HG02840 (cell line): ENCODE data around the gene DMAP1.

Experiments
- ATAC-seq: cut with Tn5 transposase; IDR thresholded peaks from one replicate; pipeline ENCODE4 v1.9.1; 2021; ENCODE audit warnings: mild to moderate bottlenecking, moderate library complexity, moderate number of reproducible peaks; ENCODE audit not compliant: unreplicated experiment, low FRiP score

DMAP1 gene

DNA sequence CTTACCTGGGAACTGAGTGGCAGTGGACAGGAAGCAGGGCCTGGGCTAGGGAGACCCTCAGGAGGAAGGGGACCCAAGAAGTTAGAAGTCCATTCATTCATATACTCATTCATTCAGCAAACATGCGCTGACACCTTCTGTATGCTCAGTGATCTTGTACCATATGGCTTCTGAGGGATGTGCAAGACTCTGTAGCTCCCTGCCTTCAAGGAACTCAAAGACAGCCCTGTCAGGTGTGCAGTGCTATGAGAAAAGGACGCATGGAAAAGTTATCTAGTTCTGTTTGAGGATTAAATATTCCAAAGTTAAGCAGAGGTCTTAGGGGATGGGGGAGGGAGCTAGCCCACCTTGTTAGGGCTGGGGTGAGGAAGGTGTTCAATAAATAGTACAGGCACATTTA, 12.5 kb downstream of the DMAP1 start:
- no peak for ATAC-seq

DNA sequence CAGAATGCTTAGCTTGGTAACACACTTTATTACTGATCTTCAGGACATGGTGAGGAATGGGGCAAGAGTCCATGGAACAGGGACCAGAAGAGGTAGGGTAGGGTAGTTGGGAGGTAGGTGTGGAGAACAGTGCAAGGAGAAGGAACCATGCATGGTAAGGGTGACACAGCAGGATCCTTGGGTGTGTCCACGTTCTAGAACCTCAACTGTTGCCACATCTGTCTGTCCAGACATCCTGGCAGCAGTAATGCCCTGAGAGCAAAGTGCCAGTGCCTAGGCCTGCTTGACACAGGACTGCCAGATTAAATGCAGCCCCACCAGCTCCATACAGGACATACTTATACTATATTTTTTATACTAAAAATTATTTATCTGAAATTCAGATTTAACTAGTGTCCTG, 13.9 kb downstream of the DMAP1 start:
- ATAC-seq, result no peak

DNA sequence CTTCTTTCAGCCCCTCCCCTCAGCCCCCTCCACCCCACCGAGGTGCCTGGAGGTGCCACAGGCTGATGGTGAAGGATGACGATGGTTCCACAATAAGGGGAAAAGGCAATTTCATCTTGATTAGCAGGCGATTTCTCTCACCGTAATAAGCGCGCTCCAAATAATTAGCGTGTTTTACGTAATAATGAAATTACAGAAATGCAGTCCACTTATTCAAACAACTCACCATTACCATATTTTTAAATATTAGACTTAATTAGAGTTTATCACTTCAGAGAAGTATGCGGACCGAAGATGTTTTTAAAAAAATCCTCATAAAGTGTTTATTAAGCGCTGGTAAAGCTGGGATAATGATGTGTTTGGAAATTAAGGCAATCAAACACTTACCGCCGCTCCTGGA, 14.9 kb downstream of the DMAP1 start:
- no peak for ATAC-seq

DNA sequence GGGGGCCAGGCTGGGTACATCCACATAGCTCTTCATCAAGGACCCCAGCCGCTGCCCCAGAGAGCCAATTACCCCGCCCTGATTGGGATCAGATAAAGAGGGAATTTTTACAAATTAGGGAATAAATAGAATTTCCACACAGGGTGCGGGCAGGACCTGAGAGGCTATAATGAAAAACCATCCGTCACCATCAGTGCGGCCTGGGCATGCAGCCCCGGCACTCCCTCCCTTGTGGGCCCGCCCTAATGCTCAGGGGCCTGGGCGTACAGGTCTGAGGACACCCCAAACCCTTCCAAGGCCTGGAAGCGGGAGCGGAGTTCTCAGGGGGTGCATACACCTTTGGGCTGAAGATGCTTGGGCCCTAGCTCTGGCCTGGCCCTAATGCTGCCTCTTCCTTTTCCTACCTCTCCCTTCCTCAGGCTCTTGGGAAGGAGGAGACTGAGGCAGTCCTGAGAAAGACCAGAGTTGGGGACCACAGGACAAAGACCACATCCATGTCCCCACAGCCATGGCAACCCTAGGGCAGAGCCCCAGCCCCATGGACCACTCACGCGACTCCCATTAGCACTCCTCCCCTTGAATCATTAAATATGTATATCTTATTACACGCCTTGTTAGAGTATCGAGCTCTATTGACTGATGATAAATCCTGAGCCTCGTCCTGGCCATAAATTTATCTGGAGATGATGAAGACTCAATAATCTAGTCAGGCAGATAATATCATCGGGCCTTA, 16.3 kb downstream of the DMAP1 start:
- ATAC-seq, result no peak

DNA sequence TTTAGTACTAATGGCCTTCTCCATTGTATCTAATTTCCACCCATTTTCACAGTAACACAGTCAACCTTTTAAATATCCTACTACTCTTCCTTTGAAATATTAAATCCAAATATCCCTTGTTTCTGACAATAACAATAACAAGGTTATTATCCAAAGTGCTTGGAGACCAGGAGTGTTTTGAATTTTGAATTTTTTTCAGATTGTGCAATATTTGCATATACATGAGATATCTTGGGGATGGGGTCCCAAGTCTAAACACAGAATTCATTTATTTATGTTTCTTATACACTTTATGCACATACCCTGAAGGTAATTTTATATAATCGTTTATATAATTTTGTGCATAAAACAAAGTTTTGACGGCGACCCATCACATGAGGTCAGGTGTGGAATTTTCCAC, 17.5 kb downstream of the DMAP1 start:
- no peak for ATAC-seq

DNA sequence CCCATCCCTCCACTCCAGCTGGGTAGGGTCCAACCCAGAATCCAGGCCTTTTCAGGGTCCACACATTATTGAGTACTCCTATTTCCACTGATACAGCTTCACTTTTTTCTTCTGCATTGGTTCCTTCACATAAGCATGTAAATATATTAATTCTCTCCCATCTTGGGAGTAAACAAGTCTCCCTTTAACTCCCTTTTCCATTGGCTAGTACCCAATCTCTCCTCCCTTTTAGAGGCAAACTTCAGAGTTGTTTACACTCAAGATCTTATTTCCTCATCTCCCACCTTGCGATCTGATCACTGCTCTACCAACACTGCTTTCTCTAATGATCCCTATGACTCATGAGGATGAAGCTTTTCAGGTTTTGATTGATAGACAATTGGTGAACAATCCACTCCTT, 20.3 kb downstream of the DMAP1 start:
- no peak for ATAC-seq

DNA sequence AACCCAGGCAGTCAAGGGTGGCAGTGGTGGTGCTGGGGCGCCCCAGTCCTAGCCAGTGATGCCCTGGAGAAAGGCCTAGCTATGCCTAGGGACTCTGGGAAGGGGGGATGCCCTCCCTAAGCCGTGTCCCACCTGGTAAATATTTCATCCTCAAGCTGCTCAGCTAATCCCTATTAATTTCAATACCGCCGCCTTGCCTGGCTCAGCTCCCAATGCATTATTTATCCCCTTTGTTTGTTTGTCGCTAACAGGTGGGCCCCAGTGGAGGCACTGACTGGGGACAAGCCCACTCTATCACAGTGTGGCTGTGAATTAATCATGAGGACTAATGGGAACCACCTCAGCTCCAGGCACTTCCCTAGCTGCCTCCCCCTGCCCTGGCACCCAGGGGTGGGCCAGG, 22.5 kb downstream of the DMAP1 start:
- ATAC-seq, result no peak

DNA sequence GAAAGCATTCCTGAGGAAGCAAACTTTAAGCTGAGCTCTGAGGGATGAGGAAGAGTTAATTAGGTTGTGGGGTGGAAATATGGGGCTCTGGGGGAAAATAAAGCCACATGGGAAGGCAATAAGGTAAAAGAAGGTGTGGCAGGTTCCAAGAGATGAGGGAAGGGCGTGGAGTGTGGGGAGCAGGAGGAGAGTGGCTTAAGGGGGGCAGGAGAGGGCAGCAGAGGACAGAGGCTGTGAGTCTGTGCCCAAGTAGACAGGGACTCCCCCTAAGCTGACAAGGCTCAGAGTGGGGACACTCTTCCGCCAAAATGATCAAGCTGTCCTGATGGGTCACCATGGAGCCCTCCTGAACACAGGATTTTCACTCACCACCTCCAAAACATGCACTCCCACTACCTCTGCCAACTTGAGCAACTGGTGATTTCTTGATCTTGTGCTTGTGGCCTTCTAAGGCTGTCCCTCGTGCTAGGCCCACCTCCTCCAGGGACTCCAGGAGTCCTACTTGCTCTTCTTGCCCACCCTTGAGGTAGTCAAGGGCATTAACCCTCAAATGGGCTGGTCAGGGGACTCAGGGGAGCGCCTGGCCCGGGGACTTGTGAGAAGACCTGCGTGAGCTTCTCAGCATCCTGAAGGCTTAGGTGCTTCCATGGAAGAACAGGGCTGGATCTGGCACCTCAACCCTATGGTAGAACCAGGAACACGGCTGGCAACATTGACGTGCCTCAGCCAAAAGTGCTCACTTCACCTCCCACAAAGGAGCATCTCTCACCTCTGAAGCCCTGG, 23.4 kb downstream of the DMAP1 start:
- no peak for ATAC-seq

DNA sequence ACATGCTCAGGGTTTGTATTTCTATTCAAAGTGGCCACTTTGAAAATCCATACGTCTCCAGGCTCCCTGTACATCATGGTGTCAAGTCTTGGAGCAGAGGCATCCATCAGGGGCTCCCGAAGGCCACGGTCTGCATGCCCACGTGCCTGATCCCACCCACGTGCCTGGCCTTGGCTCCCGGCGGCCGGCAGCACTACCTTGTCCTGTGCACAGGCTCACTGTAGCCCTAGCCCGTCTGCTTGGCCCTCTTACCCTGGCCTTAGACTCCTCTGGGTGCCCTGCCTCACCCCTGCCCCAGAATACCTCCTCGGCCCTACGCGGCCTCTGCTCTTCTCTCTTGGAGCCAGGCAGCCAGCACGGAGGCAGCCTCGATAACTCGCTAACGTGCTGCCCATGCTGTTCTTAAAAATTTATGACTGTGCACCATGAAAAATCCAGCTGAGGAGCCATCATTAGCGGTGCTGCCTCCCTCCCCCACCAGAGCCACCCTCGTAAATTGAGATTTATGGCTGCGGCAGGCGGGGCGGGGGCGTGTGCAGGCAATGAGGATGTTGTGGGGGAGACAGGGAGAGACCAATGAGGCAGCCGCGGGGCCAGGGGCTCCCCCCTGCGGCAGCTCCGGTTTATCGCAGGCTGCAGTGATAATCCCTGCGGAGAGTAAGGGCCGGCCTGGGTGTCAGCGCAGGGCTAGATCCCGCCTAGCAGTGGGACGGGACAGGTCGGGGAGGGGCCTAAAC, 24.6 kb downstream of the DMAP1 start:
- no peak for ATAC-seq

DNA sequence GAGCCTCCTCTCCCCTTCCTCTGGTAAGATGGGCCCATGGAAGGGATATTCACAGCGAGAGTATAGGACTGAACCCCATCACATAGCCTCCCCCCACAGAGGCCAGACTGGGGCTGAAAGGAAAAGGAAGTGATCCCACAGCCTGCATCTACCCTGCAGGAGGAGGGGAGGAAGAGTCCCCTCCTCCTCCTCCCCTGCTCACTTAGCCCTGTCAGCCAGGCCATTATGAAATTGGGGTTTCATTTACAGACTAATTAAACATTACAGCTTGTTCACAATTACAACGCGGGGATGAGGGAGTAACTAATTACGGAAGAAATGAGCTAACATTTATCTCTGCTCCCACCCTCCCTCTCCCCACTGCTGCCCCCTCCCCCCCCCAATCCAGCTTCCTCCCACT, 25.4 kb downstream of the DMAP1 start:
- no peak for ATAC-seq

DNA sequence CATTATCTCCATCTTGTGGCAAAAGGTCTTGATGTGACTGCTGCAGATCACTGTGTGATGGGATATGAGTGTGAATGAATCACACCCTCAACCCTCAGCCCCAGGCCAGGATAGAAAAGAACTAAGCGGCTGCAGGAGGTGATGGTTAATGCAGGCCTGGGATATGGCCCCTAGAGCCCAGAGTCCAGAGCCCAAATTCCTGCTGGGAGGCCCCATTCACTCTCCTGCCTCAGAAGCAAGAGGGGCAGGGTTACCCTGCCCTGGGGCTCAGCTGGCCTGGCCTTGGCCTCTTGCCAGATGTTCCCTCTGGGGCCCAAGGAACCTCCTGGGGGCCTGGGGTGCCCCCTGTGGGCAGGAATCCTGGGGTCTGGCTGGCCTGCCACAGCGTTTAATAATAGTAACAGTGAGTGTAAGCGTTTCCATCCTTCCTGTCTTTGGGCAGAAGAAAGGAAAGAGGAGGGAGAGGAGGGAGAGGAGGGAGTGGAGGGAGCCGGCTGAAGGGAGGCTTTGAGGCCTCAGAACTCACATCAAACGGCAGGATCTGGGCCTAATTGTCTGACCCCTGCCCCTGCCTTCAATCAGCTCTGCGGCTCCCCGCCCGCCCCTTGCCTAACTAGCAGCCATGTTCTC, 26.2 kb downstream of the DMAP1 start:
- no peak for ATAC-seq

DNA sequence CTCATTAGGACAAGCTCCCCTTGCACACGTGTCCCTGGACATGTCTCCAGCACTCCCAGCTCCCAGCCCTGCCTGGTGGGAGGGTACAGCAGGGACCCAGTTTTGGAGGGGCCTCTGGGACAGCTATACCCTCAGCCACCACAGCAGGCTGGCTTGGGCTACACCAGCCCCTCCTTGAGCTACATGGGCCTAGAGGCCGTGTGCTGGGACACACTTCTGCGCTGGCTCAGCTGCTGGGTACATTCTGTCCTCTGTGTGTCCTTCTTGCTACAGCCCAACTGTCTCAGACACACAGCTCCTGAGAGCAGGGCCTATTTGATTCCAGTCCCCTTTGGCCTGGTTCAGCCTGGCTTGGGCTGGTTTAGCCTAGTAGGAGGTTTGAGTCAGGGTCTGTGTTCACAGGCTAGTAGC, 26.7 kb downstream of the DMAP1 start:
- ATAC-seq, result no peak

DNA sequence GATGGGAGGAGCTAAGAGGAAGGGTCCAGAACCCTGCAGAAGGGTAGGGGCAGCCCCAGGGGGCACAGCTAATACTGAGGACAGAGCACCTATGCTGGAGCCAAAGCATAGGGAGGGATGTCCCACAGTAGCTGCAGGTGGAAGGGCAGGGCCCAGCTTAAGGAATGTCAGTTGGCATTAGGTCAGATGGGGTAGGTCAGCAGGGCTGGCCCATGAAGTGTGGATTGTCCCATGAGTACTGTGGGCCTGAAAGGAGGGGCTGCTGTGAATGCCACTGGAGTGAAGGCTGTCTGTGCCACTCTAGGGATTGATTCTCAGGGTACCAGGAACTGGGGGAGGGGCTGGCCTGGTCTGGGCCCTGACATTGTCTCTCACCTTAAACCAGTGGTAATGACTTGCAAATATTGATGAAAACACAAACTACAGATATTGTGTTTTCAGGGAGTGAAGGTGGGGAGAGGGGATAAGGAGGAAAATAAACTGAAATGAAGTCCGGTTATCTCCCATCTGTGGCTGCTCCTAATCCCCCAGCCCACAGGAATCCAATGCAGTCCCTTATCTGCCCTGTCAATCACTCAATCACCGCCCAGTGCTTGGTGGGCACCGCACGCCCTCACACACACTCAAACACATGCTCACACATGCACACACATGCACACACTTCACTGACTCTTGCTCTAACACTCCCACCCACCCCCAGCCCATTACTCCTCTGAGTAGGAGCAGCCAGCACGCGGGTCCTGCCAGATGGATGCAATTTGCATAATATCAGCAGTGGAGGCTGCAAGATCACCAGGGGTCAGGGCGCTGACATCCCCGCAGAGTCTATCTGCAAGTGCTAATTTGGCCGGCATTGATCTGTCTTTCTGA, 27.8 kb downstream of the DMAP1 start:
- ATAC-seq, result no peak

DNA sequence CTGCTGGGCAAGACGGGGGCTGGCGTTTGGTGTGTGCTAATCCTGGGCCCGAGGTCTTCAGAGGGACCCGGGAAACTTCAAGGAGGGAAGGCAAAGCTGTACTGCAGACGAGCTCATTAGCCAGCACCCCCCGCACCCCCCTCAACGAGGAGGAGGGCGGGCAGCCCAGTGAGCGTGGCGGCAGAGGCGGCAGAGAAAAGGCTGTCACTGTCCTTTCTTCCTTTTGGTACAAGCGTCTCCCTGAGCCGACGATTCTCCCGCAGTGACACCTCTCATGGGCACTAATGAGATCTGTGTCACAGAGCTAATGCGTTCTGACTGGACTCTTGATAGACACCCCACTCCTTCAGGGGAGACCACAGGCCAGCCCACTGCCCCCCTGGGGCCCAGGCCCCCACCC, 29.5 kb downstream of the DMAP1 start:
- ATAC-seq, result no peak

DNA sequence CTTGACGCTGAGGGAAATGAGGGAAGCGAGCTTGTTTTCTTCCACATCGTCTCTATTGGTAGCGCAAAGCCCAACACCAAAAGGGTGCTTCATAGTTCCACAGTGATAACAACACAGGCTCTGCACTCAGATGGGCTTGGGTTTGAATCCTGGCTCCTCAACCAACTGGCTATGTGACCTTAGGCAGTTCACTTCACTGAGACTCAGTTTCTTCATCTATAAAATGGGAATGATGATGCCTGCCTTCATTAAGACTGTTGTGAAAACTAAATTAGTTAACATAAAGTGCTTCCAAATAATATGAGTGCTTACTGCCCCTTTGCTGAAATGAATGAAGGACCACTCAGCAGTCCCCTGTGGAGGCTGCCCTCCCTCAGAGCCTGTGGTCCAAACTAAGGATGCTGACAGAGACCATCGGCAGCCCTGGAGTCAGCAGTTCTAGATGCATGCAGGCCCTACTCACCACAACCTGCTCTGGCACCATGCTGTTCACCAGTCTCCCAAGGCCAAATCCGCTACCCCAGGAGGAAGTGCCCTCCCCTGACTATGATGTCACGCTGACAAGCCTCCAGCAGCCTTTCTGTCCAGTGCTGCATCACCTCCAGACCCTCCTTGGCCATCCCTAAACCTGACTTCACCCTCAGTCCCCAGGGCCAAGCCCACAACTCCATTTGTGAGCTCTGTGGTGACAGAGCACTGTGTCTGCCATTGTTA, 30.7 kb downstream of the DMAP1 start:
- ATAC-seq, result no peak

DNA sequence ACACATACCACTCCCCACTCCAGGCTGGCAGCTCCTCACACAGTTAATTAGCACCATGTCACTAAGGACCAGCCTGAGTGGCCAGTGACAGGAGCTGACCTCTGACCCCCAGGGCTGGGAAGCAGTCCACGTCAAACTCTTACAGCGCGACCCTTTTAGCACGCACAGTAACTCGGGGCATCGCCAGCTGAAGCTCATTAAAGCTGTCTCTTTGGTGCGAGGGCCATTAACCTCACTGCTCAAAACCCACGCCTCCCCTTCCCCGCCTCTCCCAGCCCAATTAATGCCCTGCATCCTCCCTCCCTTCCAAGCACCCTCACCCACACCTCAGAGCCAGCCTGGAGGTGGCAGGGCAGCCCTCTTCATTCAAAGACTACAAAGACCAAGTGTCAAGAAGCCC, 31.7 kb downstream of the DMAP1 start:
- ATAC-seq, result no peak

DNA sequence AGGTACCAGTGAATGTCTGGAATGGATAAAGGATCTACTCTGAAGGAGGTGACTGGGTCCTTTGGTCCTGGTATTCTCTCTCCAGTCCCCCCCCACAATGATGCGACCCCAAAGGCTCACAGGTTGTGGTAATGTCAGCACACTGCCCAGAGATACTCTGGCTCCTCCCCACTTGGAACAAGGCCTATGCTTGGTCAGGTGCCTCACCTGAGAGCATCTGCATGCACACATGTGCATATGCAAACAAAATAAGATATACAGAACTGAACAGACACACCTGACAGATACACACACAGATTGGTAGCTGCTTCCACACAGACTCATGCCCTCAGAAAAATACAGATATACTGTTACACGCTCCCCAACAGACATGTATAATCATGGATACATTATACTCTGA, 33.5 kb downstream of the DMAP1 start:
- ATAC-seq, result no peak

DNA sequence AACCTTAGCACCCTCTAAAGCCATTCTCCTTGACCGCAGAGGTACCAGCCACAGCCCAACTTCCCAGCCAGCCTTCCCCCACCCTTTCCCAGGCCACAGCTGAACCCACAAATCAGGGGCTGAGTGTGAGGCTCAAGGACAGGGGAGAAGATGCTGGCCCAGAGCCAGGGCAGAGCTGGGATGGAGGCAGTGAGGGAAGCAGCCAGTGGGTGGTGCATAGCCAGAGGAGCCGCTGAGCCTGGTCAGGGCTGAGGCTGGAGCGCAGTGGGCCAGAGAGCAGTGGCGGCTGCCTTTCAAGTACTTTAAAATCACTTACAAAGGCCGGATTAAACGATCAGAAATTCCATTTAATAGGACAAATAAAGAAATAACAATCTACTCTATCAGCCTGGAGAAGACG, 36.3 kb downstream of the DMAP1 start:
- ATAC-seq, result no peak

DNA sequence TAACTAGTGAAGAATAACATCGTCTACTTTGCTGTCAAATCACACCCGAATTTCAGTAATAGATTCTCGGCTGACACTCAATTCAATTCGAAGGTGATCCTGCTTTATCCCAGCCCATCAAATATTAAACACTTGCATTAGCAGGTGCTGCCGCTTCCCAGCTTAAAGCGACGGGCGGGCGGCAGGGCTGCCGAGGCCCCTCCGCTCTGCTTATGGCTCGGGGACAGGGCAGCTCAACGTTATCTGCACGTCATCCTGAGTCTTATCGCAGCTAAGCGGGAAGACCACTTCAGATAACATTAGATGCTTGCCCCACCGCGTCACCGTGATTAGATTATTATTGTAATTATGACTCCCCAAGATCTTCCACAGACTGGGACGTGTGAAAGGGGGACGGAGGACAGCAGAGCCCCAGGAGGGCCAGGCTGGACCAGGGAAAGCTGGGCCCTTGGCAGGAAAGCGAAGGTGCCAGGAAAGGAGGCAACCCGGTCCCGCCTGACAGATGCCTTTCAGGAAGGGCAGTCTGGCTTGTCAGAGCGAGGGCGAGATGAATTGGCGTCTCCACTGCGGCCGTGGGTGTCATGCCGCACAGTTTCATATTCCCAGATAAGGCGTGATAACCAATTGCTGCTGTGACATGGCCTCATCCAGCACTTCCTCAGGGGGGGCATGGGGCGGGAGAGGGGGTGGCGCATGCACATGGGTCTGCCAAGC, 37.0 kb downstream of the DMAP1 start:
- ATAC-seq, result no peak
